GM23338 (cell line): ENCODE measurements around the gene ANO5. TPM values are rescaled to one million over a fixed set of nuclear protein-coding genes. Genes with fewer than 3 reads are reported as not detected.

Experiments
- ATAC-seq: fragments of 200-7000 bp; cut with Tn5 transposase; 3 replicates; pipeline ENCODE4 v1.9.1; 2020
- DNase-seq: peaks from one replicate; pipeline ENCODE4 v3.0.0-alpha.2; 2015; ENCODE audit warnings: low spot score
- H2AFZ ChIP-seq: fragments of 200-600 bp; sonication (generic); 2 replicates; pipeline ENCODE4 v1.8.0; 2016; ENCODE audit warnings: antibody characterized with exemption, mild to moderate bottlenecking, moderate library complexity
- H3F3A ChIP-seq: fragments of 200-600 bp; sonication (generic); replicated peaks from 2 replicates; pipeline ENCODE4 v1.8.0; 2017; ENCODE audit warnings: antibody characterized with exemption, mixed run types, low read depth
- H3K27ac ChIP-seq: fragments of 200-600 bp; sonication (generic); 2 replicates; pipeline ENCODE4 v1.6.1; 2016; ENCODE audit warnings: low read depth
- H3K27me3 ChIP-seq: fragments of 200-600 bp; sonication (generic); 2 replicates; pipeline ENCODE4 v1.8.0; 2016; ENCODE audit warnings: mild to moderate bottlenecking, mixed run types, moderate library complexity; ENCODE audit not compliant: insufficient read depth
- H3K36me3 ChIP-seq: fragments of 200-600 bp; sonication (generic); 2 replicates; pipeline ENCODE4 v1.8.0; 2016; ENCODE audit warnings: mild to moderate bottlenecking; ENCODE audit not compliant: insufficient read depth
- H3K4me1 ChIP-seq: fragments of 200-600 bp; sonication (generic); 2 replicates; pipeline ENCODE4 v1.8.0; 2016; ENCODE audit warnings: mild to moderate bottlenecking, moderate library complexity; ENCODE audit not compliant: insufficient read depth
- H3K4me2 ChIP-seq: fragments of 200-600 bp; sonication (generic); 2 replicates; pipeline ENCODE4 v1.7.1; 2017; ENCODE audit warnings: mixed run types
- H3K4me3 ChIP-seq: fragments of 200-600 bp; sonication (generic); 2 replicates; pipeline ENCODE4 v1.6.1; 2016; ENCODE audit warnings: mixed run types
- H3K79me2 ChIP-seq: fragments of 200-600 bp; sonication (generic); replicated peaks from 2 replicates; pipeline ENCODE4 v1.8.0; 2017; ENCODE audit warnings: mild to moderate bottlenecking; ENCODE audit not compliant: insufficient read depth
- H3K9me2 ChIP-seq: fragments of 200-600 bp; sonication (generic); 2 replicates; pipeline ENCODE4 v1.8.0; 2017; ENCODE audit not compliant: insufficient read depth
- H4K20me1 ChIP-seq: fragments of 200-600 bp; sonication (generic); replicated peaks from 2 replicates; pipeline ENCODE4 v1.8.0; 2017; ENCODE audit warnings: mild to moderate bottlenecking; ENCODE audit not compliant: insufficient read depth
- H3K27ac Mint-ChIP-seq: 2 replicates; pipeline ENCODE4 v1.8.0; 2020; ENCODE audit warnings: inconsistent platforms, mild to moderate bottlenecking, moderate library complexity, mixed read lengths
- H3K27me3 Mint-ChIP-seq: 3 replicates; pipeline ENCODE4 v1.8.0; 2022; ENCODE audit warnings: low read depth, mild to moderate bottlenecking, moderate library complexity, mixed read lengths, inconsistent platforms; ENCODE audit not compliant: insufficient read depth, poor library complexity
- H3K36me3 Mint-ChIP-seq: 3 replicates; pipeline ENCODE4 v1.8.0; 2021; ENCODE audit warnings: low read depth, mild to moderate bottlenecking, inconsistent platforms, moderate library complexity, mixed read lengths
- H3K4me1 Mint-ChIP-seq: 3 replicates; pipeline ENCODE4 v1.8.0; 2020; ENCODE audit warnings: mild to moderate bottlenecking, inconsistent platforms, mixed read lengths
- H3K4me3 Mint-ChIP-seq: 3 replicates; pipeline ENCODE4 v1.8.0; 2021; ENCODE audit warnings: moderate library complexity, mild to moderate bottlenecking, inconsistent platforms, mixed read lengths
- H3K9me3 Mint-ChIP-seq: 3 replicates; pipeline ENCODE4 v1.8.0; 2020; ENCODE audit warnings: moderate library complexity, mild to moderate bottlenecking, inconsistent platforms, mixed read lengths
- CREB1 ChIP-seq: fragments of 250-450 bp; sonication (Bioruptor Pico); IDR thresholded peaks from 2 replicates; pipeline ENCODE4 v1.5.0; 2020; ENCODE audit warnings: low read depth, mild to moderate bottlenecking, moderate library complexity
- CTCF ChIP-seq, 2 experiments: fragments of 200-600 bp in 1 of 2; sonication (generic) in 1 of 2; conservative IDR thresholded peaks; 2 replicates each; pipeline versions ENCODE4 v1.5.1 to v1.6.1; 2016 to 2017; ENCODE audit warnings: antibody characterized with exemption in 2 of 2, low read depth in 2 of 2, mild to moderate bottlenecking in 2 of 2, moderate library complexity in 1 of 2
- ETS1 ChIP-seq: IDR thresholded peaks from 2 replicates; pipeline ENCODE4 v1.6.1; 2016; ENCODE audit warnings: antibody characterized with exemption
- EZH2phosphoT487 ChIP-seq: fragments of 200-600 bp; sonication (generic); IDR thresholded peaks from one replicate; pipeline ENCODE4 v1.8.1; 2018; ENCODE audit warnings: antibody characterized with exemption; ENCODE audit not compliant: unreplicated experiment
- JUNB ChIP-seq: IDR thresholded peaks from one replicate; pipeline ENCODE4 v1.6.1; 2016; ENCODE audit warnings: antibody characterized with exemption; ENCODE audit not compliant: unreplicated experiment
- NANOG ChIP-seq: IDR thresholded peaks from 2 replicates; pipeline ENCODE4 v1.6.1; 2016; ENCODE audit warnings: antibody characterized with exemption, borderline replicate concordance
- REST ChIP-seq: IDR thresholded peaks from one replicate; pipeline ENCODE4 v1.6.1; 2018; ENCODE audit warnings: antibody characterized with exemption; ENCODE audit not compliant: unreplicated experiment
- STAT1 ChIP-seq: IDR thresholded peaks from one replicate; pipeline ENCODE4 v1.6.1; 2016; ENCODE audit warnings: antibody characterized with exemption; ENCODE audit not compliant: unreplicated experiment
- ZNF114 ChIP-seq: fragments of 250-450 bp; sonication (Bioruptor Pico); IDR thresholded peaks from 2 replicates; pipeline ENCODE4 v1.5.0; 2020; ENCODE audit warnings: mild to moderate bottlenecking, moderate library complexity
- ZNF331 ChIP-seq: fragments of 250-450 bp; sonication (Bioruptor Pico); IDR thresholded peaks from 2 replicates; pipeline ENCODE4 v1.5.0; 2020; ENCODE audit warnings: low read depth, mild to moderate bottlenecking, moderate library complexity
- polyA plus RNA-seq: library from polyadenylated mRNA; unstranded; fragments of >200 nt; fragmentation: Nextera tagmentation; extraction: Ambion mirVana; gene quantifications from 2 replicates; pipeline ENCODE4 v1.2.1, GENCODE V29; 2016
- total RNA-seq: library from RNA; depleted of rRNA; stranded (reverse); fragments of >200 nt; shearing (Covaris generic); gene quantifications from 2 replicates; pipeline ENCODE4 v1.2.3, GENCODE V29; 2014
- TF ChIP-seq, protein P1 (sequence below): fragments of 250-450 bp; sonication (Bioruptor Pico); IDR thresholded peaks from 2 replicates; pipeline ENCODE4 v1.5.0; 2020; ENCODE audit warnings: mild to moderate bottlenecking, moderate library complexity

Gene ANO5
- total and polyA plus RNA-seq, 2 experiments from 2014 or later, result 1.8 to 8.3 TPM

- H3K27me3 ChIP-seq, result no peaks in the 10 kb centered on the region
- no peak overlapping the region for H2AFZ ChIP-seq
- DNase-seq, result no peak
- H3K9me2 ChIP-seq, result no peaks in the 10 kb centered on the region
- peaks cover 5% of the 10 kb centered on the region; the same call in 1 of the 2 replicates for H3K4me1 ChIP-seq
- no peak for TF ChIP-seq CTCF (conservative IDR thresholded peaks at IDR 0.05; ENCODE audit: low read depth in 2 of 2)
- TF ChIP-seq, protein P1, sequence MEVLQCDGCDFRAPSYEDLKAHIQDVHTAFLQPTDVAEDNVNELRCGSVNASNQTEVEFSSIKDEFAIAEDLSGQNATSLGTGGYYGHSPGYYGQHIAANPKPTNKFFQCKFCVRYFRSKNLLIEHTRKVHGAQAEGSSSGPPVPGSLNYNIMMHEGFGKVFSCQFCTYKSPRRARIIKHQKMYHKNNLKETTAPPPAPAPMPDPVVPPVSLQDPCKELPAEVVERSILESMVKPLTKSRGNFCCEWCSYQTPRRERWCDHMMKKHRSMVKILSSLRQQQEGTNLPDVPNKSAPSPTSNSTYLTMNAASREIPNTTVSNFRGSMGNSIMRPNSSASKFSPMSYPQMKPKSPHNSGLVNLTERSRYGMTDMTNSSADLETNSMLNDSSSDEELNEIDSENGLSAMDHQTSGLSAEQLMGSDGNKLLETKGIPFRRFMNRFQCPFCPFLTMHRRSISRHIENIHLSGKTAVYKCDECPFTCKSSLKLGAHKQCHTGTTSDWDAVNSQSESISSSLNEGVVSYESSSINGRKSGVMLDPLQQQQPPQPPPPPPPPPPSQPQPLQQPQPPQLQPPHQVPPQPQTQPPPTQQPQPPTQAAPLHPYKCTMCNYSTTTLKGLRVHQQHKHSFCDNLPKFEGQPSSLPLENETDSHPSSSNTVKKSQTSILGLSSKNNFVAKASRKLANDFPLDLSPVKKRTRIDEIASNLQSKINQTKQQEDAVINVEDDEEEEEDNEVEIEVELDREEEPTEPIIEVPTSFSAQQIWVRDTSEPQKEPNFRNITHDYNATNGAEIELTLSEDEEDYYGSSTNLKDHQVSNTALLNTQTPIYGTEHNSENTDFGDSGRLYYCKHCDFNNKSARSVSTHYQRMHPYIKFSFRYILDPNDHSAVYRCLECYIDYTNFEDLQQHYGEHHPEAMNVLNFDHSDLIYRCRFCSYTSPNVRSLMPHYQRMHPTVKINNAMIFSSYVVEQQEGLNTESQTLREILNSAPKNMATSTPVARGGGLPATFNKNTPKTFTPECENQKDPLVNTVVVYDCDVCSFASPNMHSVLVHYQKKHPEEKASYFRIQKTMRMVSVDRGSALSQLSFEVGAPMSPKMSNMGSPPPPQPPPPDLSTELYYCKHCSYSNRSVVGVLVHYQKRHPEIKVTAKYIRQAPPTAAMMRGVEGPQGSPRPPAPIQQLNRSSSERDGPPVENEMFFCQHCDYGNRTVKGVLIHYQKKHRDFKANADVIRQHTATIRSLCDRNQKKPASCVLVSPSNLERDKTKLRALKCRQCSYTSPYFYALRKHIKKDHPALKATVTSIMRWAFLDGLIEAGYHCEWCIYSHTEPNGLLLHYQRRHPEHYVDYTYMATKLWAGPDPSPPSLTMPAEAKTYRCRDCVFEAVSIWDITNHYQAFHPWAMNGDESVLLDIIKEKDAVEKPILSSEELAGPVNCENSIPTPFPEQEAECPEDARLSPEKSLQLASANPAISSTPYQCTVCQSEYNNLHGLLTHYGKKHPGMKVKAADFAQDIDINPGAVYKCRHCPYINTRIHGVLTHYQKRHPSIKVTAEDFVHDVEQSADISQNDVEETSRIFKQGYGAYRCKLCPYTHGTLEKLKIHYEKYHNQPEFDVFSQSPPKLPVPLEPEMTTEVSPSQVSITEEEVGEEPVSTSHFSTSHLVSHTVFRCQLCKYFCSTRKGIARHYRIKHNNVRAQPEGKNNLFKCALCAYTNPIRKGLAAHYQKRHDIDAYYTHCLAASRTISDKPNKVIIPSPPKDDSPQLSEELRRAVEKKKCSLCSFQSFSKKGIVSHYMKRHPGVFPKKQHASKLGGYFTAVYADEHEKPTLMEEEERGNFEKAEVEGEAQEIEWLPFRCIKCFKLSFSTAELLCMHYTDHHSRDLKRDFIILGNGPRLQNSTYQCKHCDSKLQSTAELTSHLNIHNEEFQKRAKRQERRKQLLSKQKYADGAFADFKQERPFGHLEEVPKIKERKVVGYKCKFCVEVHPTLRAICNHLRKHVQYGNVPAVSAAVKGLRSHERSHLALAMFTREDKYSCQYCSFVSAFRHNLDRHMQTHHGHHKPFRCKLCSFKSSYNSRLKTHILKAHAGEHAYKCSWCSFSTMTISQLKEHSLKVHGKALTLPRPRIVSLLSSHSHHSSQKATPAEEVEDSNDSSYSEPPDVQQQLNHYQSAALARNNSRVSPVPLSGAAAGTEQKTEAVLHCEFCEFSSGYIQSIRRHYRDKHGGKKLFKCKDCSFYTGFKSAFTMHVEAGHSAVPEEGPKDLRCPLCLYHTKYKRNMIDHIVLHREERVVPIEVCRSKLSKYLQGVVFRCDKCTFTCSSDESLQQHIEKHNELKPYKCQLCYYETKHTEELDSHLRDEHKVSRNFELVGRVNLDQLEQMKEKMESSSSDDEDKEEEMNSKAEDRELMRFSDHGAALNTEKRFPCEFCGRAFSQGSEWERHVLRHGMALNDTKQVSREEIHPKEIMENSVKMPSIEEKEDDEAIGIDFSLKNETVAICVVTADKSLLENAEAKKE (CRISPR knock-in tag), result no peak
- no peak for TF ChIP-seq CREB1 (CRISPR knock-in tag)
- no peak for TF ChIP-seq STAT1
- no peak for TF ChIP-seq REST
- TF ChIP-seq ZNF114 (CRISPR knock-in tag), result no peak
- no peak for TF ChIP-seq ETS1
- TF ChIP-seq EZH2phosphoT487, result no peak
- no peak for TF ChIP-seq JUNB
- no peak for TF ChIP-seq ZNF331
- TF ChIP-seq NANOG, result no peak
- no peaks in the 10 kb centered on the region for H4K20me1 ChIP-seq
- H3K27ac ChIP-seq, result no peak overlapping the region
- no peak for ATAC-seq
- no peaks in the 10 kb centered on the region for H3K79me2 ChIP-seq
- no peak overlapping the region for H3K27ac Mint-ChIP-seq
- no peaks in the 10 kb centered on the region for H3K9me3 Mint-ChIP-seq
- H3K4me2 ChIP-seq, result no peak overlapping the region
- no peaks in the 10 kb centered on the region for H3K27me3 Mint-ChIP-seq
- peaks cover 10% of the 10 kb centered on the region; the same call in 2 of the 3 replicates for H3K4me1 Mint-ChIP-seq
- H3K36me3 Mint-ChIP-seq, result no peaks in the 10 kb centered on the region
- H3K36me3 ChIP-seq, result no peaks in the 10 kb centered on the region
- H3K4me3 Mint-ChIP-seq, result no peak overlapping the region
- no peaks in the 10 kb centered on the region for H3F3A ChIP-seq
- no peak overlapping the region for H3K4me3 ChIP-seq
Measured at GRCh38 chr11:22180131-22180530, 12.8 kb upstream of the ANO5 start.
